Astrocyte of the spinal cord (primary cell): ENCODE measurements around the gene EFCAB11.

ENCODE experiments used
- DNase-seq: peaks from one replicate; pipeline ENCODE4 v3.0.0; 2011; ENCODE audit warnings: low read depth, low spot score
- H3K4me3 ChIP-seq: 2 replicates; pipeline ENCODE4 v1.5.1; 2011; ENCODE audit warnings: low read depth, mild to moderate bottlenecking, low read length, moderate library complexity
- CTCF ChIP-seq: IDR thresholded peaks from 2 replicates; pipeline ENCODE4 v1.5.1; 2012; ENCODE audit warnings: low read depth, mild to moderate bottlenecking, low read length, inconsistent platforms
- in situ Hi-C: cut with HindIII; loops from 2 replicates; pipeline ENCODE4 v1.10.0; 2017; ENCODE audit warnings: low sequenced_read_pairs

The EFCAB11 gene

GRCh38 chr14:89797148-89797547, 157.4 kb downstream of the EFCAB11 start:
- in situ Hi-C loops, result no loop called here
- no peak for TF ChIP-seq CTCF
- no peak overlapping the region for H3K4me3 ChIP-seq
- no peak for DNase-seq

- H3K4me3 ChIP-seq, result no peak overlapping the region
- no peak for TF ChIP-seq CTCF
- DNase-seq, result no peak
- in situ Hi-C loops, result no loop called here
Measured at GRCh38 chr14:89794096-89794495, 160.4 kb downstream of the EFCAB11 start.

GRCh38 chr14:89793367-89793716, 161.2 kb downstream of the EFCAB11 start:
- in situ Hi-C loops, result no loop called here
- no peak for TF ChIP-seq CTCF
- no peak overlapping the region for H3K4me3 ChIP-seq
- no peak for DNase-seq

GRCh38 chr14:89792489-89793366, 161.8 kb downstream of the EFCAB11 start:
- no peak overlapping the region for H3K4me3 ChIP-seq
- no peak for TF ChIP-seq CTCF
- no peak for DNase-seq
- in situ Hi-C loops, result no loop called here

- peak; percentile 64 for DNase-seq
- no peak for TF ChIP-seq CTCF
- in situ Hi-C loops, result no loop called here
- H3K4me3 ChIP-seq, result no peak overlapping the region
Measured at GRCh38 chr14:89787525-89787924, 167.0 kb downstream of the EFCAB11 start.

GRCh38 chr14:89781046-89781445, 173.5 kb downstream of the EFCAB11 start:
- TF ChIP-seq CTCF, result no peak
- H3K4me3 ChIP-seq, result no peak overlapping the region
- in situ Hi-C loops, result no loop called here
- DNase-seq, result no peak

GRCh38 chr14:89779707-89780106, 174.8 kb downstream of the EFCAB11 start:
- no peak for TF ChIP-seq CTCF
- H3K4me3 ChIP-seq, result no peak overlapping the region
- no peak for DNase-seq
- in situ Hi-C loops, result no loop called here
